Retinal pigment epithelial cell (primary cell): ENCODE measurements around the gene RTN4.

Source experiments
- DNase-seq: peaks from one replicate; pipeline ENCODE4 v3.0.0-alpha.2; 2010; ENCODE audit warnings: low read depth
- H3K4me3 ChIP-seq: 2 replicates; pipeline ENCODE4 v1.5.1; 2011; ENCODE audit warnings: mild to moderate bottlenecking, low read length, control low read depth, moderate library complexity
- CTCF ChIP-seq: conservative IDR thresholded peaks from 2 replicates; pipeline ENCODE4 v1.5.1; 2011; ENCODE audit warnings: low read depth, low read length, control low read depth, inconsistent platforms

Gene RTN4

GRCh38 chr2:54965425-54965824 lies 84.8 kb downstream of the RTN4 start:
- no peak for TF ChIP-seq CTCF
- no peak for DNase-seq
- no peak overlapping the region for H3K4me3 ChIP-seq

GRCh38 chr2:54964816-54965215 lies 85.4 kb downstream of the RTN4 start:
- TF ChIP-seq CTCF, result no peak
- no peak for DNase-seq

GRCh38 chr2:54964271-54964670 lies 86.0 kb downstream of the RTN4 start:
- DNase-seq, result no peak
- H3K4me3 ChIP-seq, result no peak overlapping the region
- TF ChIP-seq CTCF, result no peak

More at GRCh38 chr2:54964816-54965215, 85.4 kb downstream of the RTN4 start:
- no peak overlapping the region for H3K4me3 ChIP-seq

DNA sequence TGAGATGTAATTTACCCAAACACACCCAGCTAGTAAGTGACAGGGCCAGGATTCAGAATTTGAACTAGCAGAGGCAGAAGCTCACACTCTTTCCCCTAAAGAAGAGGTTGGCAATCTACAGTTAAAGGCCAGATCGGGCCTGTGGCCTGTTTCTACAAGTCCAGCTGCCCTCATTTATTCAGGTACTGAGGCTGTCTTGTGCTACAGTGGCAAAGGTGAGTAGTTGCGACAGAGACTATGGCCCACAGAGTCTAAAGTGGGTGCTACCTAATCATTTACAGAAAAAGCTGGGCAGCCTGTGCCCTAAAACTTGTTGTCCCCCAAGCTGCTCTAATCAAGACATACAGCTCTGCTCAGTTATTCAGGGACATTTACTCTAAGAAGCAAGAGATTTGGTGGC lies 86.8 kb downstream of the RTN4 start:
- no peak for DNase-seq
- no peak overlapping the region for H3K4me3 ChIP-seq
- TF ChIP-seq CTCF, result no peak

DNA sequence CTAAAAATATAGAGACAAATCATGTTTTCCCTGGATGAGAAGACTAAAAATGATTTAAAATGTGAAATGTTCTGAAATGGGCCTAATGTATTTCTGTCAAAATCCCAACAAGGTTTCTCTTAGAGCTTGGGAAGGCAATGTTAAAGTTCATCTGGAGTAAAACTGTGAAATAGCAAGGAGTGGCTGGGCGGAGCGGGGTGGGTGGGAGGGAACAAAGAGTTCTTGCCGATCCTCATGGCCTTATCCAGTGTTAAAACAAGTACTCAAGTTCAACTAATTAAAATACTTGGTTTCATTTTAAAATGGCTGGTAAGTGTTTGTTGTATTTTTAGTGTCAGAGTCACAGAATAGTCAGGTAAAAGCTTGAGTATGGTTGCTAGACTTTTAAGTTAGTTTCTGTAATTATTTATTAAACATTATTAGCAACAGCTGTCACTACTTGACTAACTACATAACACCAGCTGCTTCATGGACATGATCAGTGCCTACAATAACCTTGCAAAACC lies 87.3 kb downstream of the RTN4 start:
- no peak for DNase-seq
- TF ChIP-seq CTCF, result no peak
- no peak overlapping the region for H3K4me3 ChIP-seq

DNA sequence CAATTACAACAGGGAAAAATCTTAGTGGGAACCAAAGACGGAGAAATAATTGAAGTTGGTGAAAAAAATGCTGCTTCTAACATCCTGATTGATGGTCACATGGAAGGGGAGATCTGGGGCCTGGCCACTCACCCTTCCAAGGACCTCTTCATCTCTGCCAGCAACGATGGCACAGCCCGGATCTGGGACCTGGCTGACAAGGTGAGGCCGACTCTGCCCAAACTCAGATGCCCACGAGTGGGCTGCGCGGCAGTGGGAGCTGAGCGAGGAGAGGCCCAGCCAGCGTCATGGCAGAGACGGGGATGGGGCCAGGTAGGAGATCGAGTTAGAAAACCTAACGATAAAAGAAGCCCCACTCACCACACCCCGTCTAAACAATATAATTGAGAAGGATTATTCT lies 87.7 kb downstream of the RTN4 start:
- TF ChIP-seq CTCF, result no peak
- DNase-seq, result no peak
- H3K4me3 ChIP-seq, result no peak overlapping the region

GRCh38 chr2:54960164-54960563 lies 90.1 kb downstream of the RTN4 start:
- no peak for TF ChIP-seq CTCF
- no peak for DNase-seq
- H3K4me3 ChIP-seq, result no peak overlapping the region
